ENCODE measurements around the gene BCL11B. TPM values are rescaled to one million over a fixed set of nuclear protein-coding genes. Genes with fewer than 3 reads are reported as not detected.
A peak's percentile ranks its signal among the peaks of the same experiment; 100 is the strongest.
"Not testable (repeated sequence)": the region's sequence is repeated elsewhere in the genome, so short reads cannot be mapped to it uniquely, and the experiment has no call there.

Gene BCL11B
- polyA plus RNA-seq, 5 donors, result 2.6 to 3.4 (median 3.1) TPM

DNA sequence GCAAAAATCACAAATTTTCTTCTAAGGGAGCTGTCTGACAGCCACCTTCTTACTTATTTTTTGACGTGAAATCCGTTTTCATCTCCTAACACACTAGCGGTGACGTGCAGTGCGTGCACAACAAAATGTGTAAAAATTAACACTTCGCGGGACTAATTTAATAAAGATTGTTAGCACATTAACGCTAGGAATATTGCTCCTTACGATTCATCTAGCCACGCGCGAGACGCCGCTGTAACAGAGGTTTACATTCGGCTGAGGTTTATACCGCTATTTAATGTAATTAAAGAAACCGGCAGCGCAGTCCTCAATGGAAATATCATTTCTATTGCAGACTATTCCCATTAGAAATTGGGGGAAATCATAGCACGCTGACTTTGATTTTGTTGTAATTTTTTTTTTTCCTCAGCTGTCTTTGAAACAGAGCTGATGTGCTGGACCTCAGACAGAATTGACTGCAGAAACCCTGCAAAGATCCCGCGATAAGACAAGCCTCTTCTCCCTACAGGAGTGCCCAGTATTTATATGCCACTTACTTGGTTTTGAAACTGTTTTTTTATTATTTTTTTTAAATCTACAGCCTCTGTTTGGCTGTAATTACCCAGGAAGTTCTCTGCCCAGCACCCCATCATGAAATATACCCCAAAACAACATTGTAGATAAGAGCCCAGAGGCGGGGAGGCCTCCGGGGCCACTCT is 31.2 kb downstream of the BCL11B start:
- no peak for DNase-seq

DNA sequence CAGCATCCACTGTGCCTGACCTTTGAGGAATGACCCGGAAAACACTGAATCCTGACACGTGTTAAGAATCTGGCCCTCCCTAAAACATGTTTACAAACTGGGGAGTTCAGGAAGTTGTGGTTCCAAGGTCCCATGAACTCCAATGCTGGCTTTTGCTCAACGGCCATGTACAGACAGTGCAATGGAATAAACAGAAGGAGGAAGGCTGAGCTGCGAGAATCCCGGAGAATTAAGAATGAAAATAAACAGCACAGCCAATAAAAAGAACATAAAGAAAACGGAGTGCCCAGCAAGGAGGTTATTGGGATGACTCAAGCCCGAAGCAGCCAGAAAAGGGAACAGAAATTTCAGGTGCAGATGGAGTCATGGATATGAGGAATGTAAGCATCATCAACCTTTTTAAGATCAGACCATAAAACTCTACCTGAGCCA is 32.3 kb downstream of the BCL11B start:
- no peak for DNase-seq

DNA sequence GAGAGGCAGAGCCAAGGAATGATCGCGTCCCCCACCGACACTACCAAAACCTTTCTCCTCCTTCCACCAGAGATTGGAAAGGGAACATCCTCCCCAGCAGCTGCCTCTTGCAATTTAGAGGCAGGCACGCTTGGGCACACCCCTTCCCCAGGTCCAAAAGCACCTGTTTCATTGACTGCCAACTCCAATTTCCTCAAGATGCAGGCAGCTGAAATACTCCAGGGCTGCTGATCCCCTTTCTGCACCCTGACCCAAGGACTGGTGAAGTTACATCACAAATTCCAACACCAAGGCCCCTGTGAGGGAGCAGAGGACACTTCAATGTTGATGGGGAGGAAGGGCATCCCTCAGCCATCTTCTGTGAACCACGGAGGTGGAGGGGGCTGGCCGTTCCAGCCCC is 33.8 kb downstream of the BCL11B start:
- DNase-seq, result no peak

DNA sequence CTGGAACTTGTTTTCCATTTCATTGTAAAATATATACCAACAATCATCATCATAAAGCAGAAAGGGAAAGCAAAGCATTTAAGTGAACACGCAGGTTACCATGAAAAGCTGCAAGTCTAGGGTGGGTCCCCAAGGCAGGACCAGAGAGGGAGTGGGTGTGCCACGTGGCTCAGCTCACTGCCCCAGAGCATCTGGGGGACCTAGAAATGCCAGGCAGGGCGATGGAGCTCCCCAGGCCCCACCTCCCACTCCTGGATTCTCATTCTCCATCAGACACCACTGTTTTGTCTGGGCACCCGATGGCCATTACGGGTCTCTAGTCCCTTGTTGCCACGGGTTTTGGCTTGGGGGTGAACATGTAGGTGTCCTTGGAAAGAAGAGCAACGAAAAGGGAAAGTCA is 34.7 kb downstream of the BCL11B start:
- DNase-seq, result no peak

DNA sequence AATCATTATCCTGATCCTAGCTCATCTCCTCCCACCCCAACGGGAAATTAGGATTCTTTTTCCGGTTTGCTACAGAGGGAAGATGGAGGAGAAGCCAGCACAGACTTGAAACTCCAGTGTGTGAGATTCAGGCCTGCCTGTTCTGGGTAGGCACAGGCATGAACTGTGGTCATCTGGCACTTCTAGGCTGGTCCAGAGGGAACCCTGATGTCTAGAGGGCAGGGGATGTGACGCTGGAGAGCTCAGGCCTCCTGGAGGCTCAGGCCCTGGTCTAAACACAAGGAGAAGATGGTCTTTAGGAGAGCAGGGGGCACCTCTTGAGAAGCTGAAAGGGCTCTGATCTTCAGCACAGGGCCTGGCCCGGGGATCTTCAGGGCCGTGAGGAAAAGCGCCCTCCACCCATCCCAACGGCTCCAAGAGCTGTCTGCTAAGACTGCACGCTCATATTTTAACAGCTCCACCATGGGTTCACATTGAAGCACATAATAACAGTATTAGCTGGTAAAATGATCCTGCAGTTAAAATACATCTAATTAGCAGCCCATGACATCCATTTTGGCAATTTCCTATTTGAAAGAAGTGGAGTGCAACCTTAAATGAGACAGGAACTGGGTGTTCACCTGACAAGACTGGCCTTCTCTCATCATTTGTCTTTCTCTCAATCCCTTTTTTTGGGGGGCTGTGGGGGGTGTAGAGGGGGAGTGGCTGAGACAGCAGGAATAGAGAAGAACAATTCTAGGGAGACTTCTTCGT is 35.4 kb downstream of the BCL11B start:
- no peak for DNase-seq

DNA sequence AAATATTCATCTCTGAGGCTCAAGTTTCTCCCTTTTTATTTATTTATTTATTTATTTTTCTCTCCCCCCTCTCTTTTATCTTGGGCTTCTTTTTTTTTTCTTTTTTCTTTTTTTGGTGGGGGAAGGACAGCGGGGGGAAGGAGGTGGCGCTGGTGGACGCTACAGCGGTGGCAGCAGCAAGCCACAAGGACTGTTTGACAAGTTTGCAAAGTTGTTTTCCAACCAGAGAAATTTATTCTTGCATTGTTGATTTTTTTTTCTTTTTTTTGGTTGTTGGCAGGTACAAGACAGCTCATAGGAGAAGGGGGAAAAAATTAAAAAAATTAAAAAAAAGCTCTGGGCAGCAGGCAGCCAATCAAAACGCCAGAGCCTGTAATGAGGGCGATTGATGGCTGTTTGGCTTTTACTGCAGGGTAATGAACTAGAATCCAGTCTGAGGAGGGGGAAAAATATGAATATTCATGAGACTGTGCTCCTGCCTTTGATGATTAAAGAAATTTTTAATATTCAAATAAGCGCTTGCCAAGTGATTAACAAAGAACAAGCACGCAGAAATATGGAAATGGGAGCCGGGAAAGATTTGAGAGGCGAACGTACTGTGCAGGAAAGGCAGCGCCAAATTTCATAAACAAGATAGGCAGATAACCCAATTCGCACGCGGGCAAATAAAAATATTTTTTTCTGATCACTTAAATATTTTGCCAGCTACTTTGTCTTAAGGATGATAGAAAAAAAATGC is 36.2 kb downstream of the BCL11B start:
- no peak for DNase-seq

DNA sequence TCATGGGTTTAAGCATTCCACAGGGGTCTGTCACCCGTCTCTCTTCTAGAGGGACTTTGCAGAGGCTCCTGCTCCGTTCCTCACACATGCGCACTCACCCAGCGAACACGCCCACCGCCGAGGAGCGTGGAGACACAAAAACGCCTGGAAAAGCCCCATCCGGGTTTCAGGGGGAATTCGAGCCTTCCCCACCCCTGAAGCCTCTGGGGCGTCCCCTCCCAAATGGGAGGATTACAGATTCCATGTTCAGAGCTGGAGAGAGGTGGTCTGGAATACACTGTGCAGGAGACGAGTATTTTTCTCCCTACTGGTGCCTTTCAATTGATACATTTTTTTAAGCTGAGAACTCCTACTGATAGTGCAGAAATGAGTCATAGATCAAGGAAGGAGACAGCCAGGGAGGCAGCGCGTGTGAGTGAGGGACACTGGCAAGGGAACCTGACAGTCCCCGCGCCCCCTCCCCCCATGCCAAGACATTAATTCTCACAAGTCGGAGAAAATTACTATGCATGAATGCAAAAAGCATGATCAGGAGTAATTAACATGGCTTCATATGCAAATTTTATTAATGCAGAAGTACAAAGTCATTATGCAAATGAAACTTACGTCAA is 36.9 kb downstream of the BCL11B start:
- DNase-seq, result no peak

DNA sequence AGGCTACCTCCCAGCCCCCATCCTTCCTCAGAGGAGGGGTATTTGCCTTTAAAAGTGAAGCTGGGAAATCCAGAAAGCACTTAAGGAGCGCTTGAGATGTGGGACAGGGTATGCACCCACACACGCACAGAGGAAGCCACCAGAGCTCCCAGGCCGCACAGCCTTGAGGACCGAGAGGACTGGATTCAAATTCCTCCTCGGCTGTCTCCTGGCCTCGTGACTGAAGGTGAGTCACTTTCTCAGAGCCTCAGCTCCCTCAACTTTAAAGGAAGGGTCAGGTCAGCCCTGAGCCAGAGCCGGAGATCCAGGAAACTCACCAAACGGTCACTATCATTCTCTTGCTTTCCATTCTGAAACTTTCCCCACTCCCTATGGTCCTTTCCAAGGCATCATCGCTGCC is 37.6 kb downstream of the BCL11B start:
- no peak for DNase-seq

DNA sequence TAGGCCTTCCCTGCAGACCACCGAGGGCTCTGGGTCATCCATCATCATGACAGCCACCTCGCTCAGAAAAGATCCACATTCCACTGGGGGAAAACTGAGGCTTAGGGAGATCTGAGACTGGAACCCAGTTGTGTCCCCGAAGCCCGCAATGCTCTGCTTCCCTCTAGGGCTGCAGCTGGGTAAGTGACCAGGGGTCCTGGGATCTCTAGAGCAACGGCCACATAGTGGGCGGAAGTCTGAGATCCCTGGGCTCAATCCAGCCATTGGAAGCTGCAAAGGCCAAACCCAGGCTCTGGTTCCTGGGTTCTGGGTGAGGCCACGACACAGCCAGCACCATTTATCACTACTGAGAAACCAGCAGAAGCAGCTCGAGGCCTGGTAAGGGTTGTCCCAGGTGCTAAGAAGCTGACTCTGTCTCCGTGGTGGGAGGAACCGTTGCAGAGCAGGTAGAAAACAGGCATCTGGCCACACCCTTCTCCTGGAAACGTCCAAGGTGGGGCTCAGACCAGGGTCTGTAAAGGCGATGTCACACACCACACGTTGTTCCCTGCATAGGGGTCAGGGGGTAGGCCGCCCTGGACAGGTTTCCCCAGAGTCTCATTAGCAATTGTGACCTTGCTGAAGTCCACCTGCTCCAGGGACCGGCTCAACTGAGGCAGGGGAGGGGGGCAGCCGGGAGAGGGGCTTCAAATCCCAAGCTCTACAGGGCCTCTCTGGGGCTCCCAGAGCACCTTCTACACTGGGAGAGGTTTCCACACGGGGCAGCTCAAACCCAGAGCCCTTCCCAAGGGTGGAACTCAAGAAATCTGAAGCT is 38.6 kb downstream of the BCL11B start:
- DNase-seq, result no peak

DNA sequence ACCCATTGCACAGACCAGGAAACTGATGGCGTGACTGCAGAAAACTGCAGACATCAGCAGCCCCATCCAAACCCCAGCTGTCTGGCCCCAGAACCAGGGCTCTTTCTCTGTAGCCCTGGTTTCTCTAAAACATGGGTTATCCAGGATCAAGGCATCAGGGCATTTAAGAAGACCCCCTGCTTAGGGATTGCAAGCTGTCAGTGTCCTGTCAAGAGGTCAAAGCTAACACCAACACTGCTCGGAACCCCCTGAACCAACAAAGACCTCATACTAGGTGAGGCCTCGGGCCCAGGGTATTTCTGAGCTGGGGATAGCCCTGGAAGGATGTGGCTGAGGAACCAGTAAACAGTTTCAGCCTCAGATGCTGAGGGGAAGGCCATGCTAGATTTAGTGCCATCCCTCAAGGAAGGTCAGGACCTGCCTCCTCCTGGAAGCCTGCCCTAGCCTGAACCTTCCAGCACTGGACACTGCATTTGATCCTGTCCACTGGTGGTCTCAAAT is 39.2 kb downstream of the BCL11B start:
- no peak for DNase-seq

DNA sequence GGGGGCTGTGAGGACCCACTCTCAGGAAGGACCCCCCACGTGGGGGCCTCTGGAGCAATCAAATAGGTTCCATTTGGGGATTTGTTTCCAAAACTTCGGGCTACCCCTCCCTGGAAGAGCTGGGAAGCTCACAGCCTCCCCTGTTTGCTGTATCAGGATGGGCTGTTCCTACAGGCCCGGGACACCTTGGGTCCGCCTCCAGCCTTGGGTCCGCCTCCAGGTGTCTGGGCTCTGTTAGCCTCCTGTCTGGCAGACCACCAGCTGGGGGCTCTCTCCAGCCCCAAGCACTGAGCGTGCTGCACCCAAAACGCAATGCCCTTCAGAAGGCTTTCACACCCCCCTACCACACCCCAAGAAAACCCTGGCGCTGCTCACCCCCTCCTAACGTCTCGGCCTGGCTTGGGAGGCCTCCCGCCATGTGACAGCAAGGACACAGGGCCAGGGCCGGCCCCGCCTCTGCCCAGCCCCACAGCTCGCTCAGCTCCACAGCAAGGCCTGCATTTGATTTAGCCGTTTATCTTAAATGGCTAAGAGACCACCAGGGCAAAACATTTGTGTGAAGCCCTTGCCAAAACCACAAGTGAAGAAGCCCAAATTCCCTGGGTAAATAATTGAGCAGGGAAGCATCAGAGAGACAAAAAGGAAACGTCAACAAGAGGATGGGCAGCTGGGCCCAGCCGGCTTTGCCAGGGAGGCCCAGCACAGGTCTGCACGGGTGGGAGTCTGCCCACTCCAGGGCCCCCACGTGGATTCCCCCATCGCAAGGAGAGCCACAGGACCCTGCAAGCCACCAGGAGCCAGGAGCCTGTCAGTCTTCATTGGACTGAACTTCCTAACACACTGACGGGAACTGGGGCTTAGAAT is 39.9 kb downstream of the BCL11B start:
- DNase-seq, result peak in 1 of 2 donors; percentile 53

DNA sequence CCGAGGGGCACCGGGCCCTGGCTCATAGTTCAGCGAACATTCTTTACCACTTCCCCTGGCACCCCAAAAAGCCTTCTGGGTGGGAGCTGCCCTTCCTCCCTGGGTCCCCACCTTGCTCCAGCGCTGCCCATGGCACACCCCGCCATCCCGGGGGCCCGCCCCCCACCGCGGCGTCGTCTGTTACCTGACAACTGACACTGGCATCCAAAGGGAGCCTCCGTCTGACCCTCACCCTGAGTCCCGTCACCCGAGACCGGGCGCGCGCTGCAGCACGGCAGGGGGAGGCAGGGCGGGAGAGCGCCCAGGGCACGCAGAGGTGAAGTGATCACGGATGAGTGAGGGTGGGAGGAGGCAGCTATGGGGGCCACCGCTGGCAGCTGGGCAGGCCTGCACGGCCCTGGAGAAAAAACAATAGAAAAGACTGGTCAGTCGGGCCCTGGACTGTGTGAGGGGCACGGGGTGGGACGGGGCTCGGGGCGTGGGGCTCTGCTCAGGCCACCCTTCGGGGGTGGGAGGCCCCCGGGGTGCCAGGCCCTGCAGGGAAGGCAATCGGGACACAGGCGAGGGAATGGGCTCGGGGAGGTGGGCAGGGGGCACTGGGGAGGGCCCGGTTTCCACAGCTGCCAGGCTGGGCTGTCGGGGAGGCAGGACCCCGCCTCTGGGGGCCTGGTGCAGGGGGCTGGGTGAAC is 40.7 kb downstream of the BCL11B start:
- DNase-seq, result no peak

DNA sequence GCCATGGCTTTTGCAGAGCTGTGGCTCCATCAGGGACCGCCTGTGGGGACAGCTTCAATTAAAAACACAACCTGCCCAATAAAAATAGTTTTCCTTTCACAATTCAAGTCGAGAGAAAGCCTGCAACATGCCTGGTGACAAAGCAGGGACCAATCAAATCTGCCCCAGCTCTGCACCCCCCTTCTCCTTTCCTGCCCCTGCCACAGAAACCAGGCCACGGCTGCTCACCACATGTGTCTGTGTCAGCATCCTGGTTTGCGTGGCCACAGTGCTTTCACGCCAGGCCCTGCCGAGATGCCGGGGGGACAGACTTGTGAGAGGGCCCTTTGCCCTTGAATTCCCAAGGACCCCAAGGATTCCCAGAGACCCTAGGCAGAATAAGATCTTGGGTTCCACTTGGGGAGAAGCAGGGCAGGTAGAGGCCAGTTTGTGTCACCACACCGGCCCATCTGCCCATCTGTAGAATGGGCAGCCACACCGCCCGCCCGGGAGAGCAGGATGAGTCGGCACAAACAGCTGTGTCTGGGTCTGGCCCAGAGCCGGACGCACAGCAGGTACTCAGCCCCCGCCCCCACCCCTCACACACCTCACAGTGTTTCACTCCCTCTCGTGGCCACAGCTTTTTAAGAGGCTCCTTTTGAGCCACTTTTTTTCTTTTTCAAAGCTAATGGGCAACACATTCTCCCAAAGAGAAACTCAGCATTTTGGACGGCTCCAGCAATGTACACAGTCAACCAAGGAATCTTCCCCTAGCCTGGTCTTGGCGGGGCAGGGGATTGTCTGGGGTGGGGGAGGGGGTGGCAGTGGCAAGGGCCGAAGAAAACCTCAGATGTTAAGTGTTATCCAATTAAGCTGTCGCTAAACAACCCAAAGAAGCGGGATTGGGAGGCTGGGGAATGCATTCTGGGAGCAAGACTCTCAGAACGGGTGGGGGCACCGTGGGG is 41.5 kb downstream of the BCL11B start:
- DNase-seq, result no peak

DNA sequence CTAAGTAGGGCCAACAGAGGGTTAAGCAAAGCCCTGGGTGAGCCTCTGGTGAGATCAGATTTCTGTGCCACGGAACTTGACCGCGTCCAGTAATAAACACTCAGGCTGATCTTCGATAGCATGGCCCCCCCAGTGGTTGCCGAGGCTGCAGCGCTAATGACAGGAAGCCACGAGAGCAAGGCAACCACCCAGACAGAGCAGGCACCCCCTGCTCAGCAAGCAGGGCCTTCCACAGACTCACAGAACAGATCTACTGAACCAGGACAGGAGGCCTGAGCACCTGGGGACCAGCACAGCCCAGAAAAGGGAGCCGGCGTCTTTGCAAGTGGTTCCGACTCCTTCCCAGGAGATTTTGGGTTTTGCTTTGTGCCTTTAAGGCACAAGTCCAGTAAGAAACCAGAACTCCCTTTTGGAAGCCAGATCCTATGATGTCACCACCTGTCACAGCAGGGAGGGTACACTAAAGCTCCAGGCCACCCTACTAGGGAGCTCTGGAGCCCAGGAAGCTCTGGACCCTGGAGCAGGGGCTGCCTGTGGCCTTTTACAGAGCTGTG is 42.3 kb downstream of the BCL11B start:
- no peak for DNase-seq

DNA sequence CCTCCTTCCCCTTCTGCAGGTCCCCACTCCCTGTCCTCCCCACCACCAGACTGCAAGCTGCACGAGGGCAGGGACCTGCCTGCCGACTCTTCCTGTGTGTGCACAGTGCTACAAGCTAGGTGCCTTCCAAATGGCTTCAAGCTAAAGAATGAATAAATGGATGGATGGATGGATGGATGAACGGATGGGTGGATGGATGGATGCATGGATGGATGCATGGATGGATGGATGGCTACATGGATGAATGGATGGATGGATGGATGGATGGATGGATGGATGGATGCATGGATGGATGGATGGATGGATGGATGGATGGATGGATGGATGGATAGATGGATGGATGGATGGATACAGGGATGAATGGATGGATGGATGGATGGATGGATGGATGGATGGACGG is 43.2 kb downstream of the BCL11B start:
- not testable (repeated sequence) for DNase-seq

DNA sequence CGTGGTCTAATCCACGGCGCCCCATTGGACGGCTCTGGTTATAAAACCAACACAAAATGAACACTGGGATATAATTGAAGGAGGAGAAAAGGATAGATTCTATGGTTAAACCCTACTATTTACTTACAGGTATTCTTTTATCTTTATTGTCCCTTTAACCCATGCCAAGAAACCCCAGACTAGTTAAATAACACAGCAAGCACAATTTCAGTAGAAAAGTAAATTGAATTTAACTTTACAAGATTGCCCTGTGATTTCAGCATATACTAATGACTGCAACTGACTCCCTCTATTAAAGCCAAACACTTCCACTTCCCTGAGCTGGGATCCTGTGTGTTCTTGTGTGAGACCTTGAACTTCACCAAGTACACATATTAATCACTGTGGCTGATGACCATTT is 45.3 kb downstream of the BCL11B start:
- DNase-seq, result no peak

DNA sequence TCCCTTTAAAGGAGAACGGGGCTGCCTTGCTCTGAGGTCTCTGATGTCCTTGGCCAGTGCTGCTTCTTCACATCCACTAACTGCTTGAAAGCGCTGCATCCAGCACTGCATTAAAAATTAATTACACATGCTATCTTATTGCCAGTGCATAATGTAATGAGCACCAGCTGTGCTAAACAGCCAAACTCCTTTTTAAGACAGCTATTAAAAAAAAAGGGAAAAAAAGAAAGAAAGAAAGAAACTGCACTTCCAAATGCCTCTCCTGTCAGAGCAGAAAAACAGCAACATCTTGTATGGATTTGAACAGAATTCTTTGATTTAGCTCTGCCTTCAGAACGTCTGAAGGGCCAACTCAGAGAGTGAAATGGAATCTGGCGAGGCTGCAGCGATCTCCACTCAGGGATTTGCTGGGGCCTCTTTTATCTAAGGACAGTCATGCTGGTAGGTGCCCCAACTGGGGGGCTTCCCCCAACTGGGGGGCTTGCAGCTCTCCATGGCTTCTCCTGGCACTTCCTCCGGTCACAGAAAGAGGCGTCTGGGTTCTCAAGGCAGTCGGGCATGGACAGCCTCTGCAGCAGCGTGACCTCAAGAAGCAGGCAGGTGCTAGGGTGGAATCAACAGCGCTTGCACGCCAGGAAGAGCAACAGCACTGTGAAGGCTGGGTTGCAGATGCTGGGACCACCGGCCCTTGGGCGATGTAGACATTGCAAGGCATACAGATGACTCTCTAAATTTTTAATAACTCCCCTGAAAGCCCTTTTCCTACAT is 46.4 kb downstream of the BCL11B start:
- DNase-seq, result peak; percentile 59 to 63
